Measurements from ENCODE around the gene NOP9. TPM values are rescaled to one million over a fixed set of nuclear protein-coding genes. Genes with fewer than 3 reads are reported as not detected.

NOP9 gene
- total and polyA plus RNA-seq, 5 experiments from 2014 or later = 1.3 to 25.8 (median 2.2) TPM

GRCh38 chr14:24337144-24337823, 37.6 kb downstream of the NOP9 start:
- Mint-ChIP-seq H3K36me3 (peaks cover 0 to 31% (median 7%) of the 10 kb centered on the region in 3 donors), H3K4me1 (peaks cover 13 to 55% (median 47%) of the 10 kb centered on the region in 4 donors), H3K27me3 (peaks cover 8 to 23% (median 15%) of the 10 kb centered on the region in 5 donors), H3K4me3 (peak overlapping the region in 3 of 10 donors; percentile 24 to 98 (median 88)), H3K9me3 (no peaks in the 10 kb centered on the region), H3K27ac (peak overlapping the region in 2 of 10 donors; percentile 10 to 48)
- ATAC-seq = no peak
- no peak for DNase-seq
- POLR2A ChIA-PET = interaction anchor here (7.0 kb wide), 1 partner anchor 94 kb away, joined by 53 read pairs; the partner anchor contains the start of genes CBLN3 and KHNYN

- H3K9me3 Mint-ChIP-seq = no peaks in the 10 kb centered on the region
These were observed 38.1 kb downstream of the NOP9 start for GRCh38 chr14:24337824-24338175.

GRCh38 chr14:24338843-24339242, 39.2 kb downstream of the NOP9 start:
- Mint-ChIP-seq H3K36me3 (peaks cover 0 to 31% (median 7%) of the 10 kb centered on the region in 3 donors), H3K27ac (peak overlapping the region in 4 of 10 donors; percentile 48 to 98 (median 71)), H3K27me3 (peaks cover 6 to 14% (median 11%) of the 10 kb centered on the region in 5 donors), H3K9me3 (no peaks in the 10 kb centered on the region), H3K4me3 (peak overlapping the region; percentile 88 to 98 (median 96)), H3K4me1 (peaks cover 12 to 44% (median 36%) of the 10 kb centered on the region in 4 donors)
- POLR2A ChIA-PET = interaction anchor here (0.6 to 7.0 kb wide), 7 partner anchors 25 to 103 kb away, joined by 3 to 53 read pairs (median 4); partner anchors contain the start of genes CBLN3, KHNYN, LTB4R and SDR39U1
- no peak for DNase-seq
- ATAC-seq = no peak

More at GRCh38 chr14:24337824-24338175, 38.1 kb downstream of the NOP9 start:
- ATAC-seq (no peak), DNase-seq (no peak)
- Mint-ChIP-seq H3K27ac (peak overlapping the region in 4 of 10 donors; percentile 2 to 79 (median 44)), H3K4me1 (peaks cover 12 to 51% (median 43%) of the 10 kb centered on the region in 4 donors), H3K36me3 (peaks cover 0 to 31% (median 7%) of the 10 kb centered on the region in 3 donors), H3K27me3 (peaks cover 6 to 22% (median 12%) of the 10 kb centered on the region in 5 donors), H3K4me3 (peak overlapping the region in 7 of 10 donors; percentile 24 to 98 (median 88))
- POLR2A ChIA-PET = interaction anchor here (7.0 kb wide), 1 partner anchor 93 kb away, joined by 53 read pairs; the partner anchor contains the start of genes CBLN3 and KHNYN

- Mint-ChIP-seq H3K27me3 (peaks cover 5 to 14% (median 12%) of the 10 kb centered on the region in 5 donors), H3K9me3 (no peaks in the 10 kb centered on the region)
These were observed 39.9 kb downstream of the NOP9 start, which contains the start of gene RIPK3 for GRCh38 chr14:24339284-24340151. Gene RIPK3 (minus strand): TSS chr14:24339991. CDS start chr14:24339826, 165 bp downstream.

GRCh38 chr14:24340606-24341005, 41.0 kb downstream of the NOP9 start:
- H3K4me1 Mint-ChIP-seq = peaks cover 9 to 29% (median 25%) of the 10 kb centered on the region in 4 donors
- peak overlapping the region in 2 of 10 donors; percentile 59 to 93 for H3K27ac Mint-ChIP-seq
- H3K9me3 Mint-ChIP-seq = no peaks in the 10 kb centered on the region
- H3K27me3 Mint-ChIP-seq = peaks cover 2 to 18% (median 11%) of the 10 kb centered on the region in 5 donors
- peaks cover 0 to 29% (median 7%) of the 10 kb centered on the region in 3 donors for H3K36me3 Mint-ChIP-seq
- ATAC-seq (no peak), DNase-seq (no peak)
- POLR2A ChIA-PET = interaction anchor here (0.7 to 7.0 kb wide), 4 partner anchors 29 to 99 kb away, joined by 3 to 53 read pairs (median 4); partner anchors contain the start of genes CBLN3, KHNYN, LTB4R and RABGGTA
- peak overlapping the region in 4 of 10 donors; percentile 88 to 98 (median 96) for H3K4me3 Mint-ChIP-seq

More at GRCh38 chr14:24339284-24340151, 39.9 kb downstream of the NOP9 start, which contains the start of gene RIPK3:
- Mint-ChIP-seq H3K27ac (peak within 1 kb of the TSS; percentile 70 to 98 (median 95)), H3K4me1 (peaks cover 12 to 38% (median 32%) of the 10 kb centered on the region in 4 donors), H3K4me3 (peak within 1 kb of the TSS; percentile 88 to 98 (median 96)), H3K36me3 (peaks cover 0 to 31% (median 7%) of the 10 kb centered on the region in 3 donors)
- DNase-seq = peak; percentile 46 to 82 (median 62)
- ATAC-seq = peak; percentile 94 to 95
- POLR2A ChIA-PET = interaction anchor here (0.6 to 7.0 kb wide), 10 partner anchors 26 to 103 kb away, joined by 3 to 53 read pairs (median 4); partner anchors contain the start of genes CBLN3, KHNYN, LTB4R and RABGGTA

GRCh38 chr14:24342889-24343288, 43.2 kb downstream of the NOP9 start:
- POLR2A ChIA-PET = interaction anchor here (7.0 kb wide), 1 partner anchor 88 kb away, joined by 53 read pairs; the partner anchor contains the start of genes CBLN3 and KHNYN
- H3K27ac Mint-ChIP-seq = no peak overlapping the region
- H3K9me3 Mint-ChIP-seq = no peaks in the 10 kb centered on the region
- peaks cover 5 to 29% (median 13%) of the 10 kb centered on the region in 5 donors for H3K27me3 Mint-ChIP-seq
- peaks cover 8 to 20% (median 18%) of the 10 kb centered on the region in 4 donors for H3K4me1 Mint-ChIP-seq
- H3K36me3 Mint-ChIP-seq = peaks cover 0 to 8% (median 0%) of the 10 kb centered on the region in 3 donors
- no peak overlapping the region for H3K4me3 Mint-ChIP-seq
- DNase-seq = no peak
- ATAC-seq = no peak

GRCh38 chr14:24343795-24344660, 44.4 kb downstream of the NOP9 start:
- H3K4me3 Mint-ChIP-seq = peak overlapping the region in 1 of 10 donors; percentile 34
- peaks cover 5 to 10% (median 9%) of the 10 kb centered on the region in 4 donors for H3K4me1 Mint-ChIP-seq
- POLR2A ChIA-PET = interaction anchor here (2.3 kb wide), 1 partner anchor 86 kb away, joined by 7 read pairs; the partner anchor contains the start of genes CBLN3 and KHNYN
- H3K27me3 Mint-ChIP-seq = peaks cover 8 to 30% (median 19%) of the 10 kb centered on the region in 5 donors
- no peaks in the 10 kb centered on the region for H3K9me3 Mint-ChIP-seq
- no peak for ATAC-seq
- DNase-seq = no peak
- H3K36me3 Mint-ChIP-seq = no peaks in the 10 kb centered on the region
- no peak overlapping the region for H3K27ac Mint-ChIP-seq

- POLR2A ChIA-PET = interaction anchor here (0.6 to 1.1 kb wide), 2 partner anchors 16 to 911 kb away, joined by 3 to 4 read pairs; no protein-coding TSS in a partner anchor
- Mint-ChIP-seq H3K27ac (peak overlapping the region in 1 of 10 donors; percentile 34), H3K36me3 (no peaks in the 10 kb centered on the region), H3K27me3 (peaks cover 27 to 58% (median 43%) of the 10 kb centered on the region in 5 donors), H3K9me3 (no peaks in the 10 kb centered on the region), H3K4me3 (no peak overlapping the region), H3K4me1 (no peaks in the 10 kb centered on the region)
- ATAC-seq = no peak
- DNase-seq = no peak
These were observed 47.5 kb downstream of the NOP9 start for GRCh38 chr14:24347134-24347533.

GRCh38 chr14:24348186-24348585, 48.5 kb downstream of the NOP9 start:
- Mint-ChIP-seq H3K27ac (no peak overlapping the region), H3K36me3 (no peaks in the 10 kb centered on the region), H3K9me3 (no peaks in the 10 kb centered on the region), H3K27me3 (peaks cover 32 to 65% (median 54%) of the 10 kb centered on the region in 5 donors), H3K4me3 (no peak overlapping the region), H3K4me1 (no peaks in the 10 kb centered on the region)
- DNase-seq = no peak
- no peak for ATAC-seq
- POLR2A ChIA-PET = no interaction called here

- no peak overlapping the region for H3K4me3 Mint-ChIP-seq
- peaks cover 32 to 64% (median 56%) of the 10 kb centered on the region in 5 donors for H3K27me3 Mint-ChIP-seq
- no peak overlapping the region for H3K27ac Mint-ChIP-seq
- no peak for ATAC-seq
- H3K4me1 Mint-ChIP-seq = no peaks in the 10 kb centered on the region
- H3K9me3 Mint-ChIP-seq = no peaks in the 10 kb centered on the region
- no peaks in the 10 kb centered on the region for H3K36me3 Mint-ChIP-seq
- no peak for DNase-seq
- POLR2A ChIA-PET = interaction anchor here (0.6 kb wide), 1 partner anchor 315 kb away, joined by 3 read pairs; no protein-coding TSS in a partner anchor
These were observed 50.1 kb downstream of the NOP9 start for GRCh38 chr14:24349742-24350141.

GRCh38 chr14:24351517-24351916, 51.9 kb downstream of the NOP9 start:
- Mint-ChIP-seq H3K4me1 (no peaks in the 10 kb centered on the region), H3K4me3 (no peak overlapping the region), H3K27ac (no peak overlapping the region), H3K9me3 (no peaks in the 10 kb centered on the region), H3K36me3 (no peaks in the 10 kb centered on the region), H3K27me3 (peaks cover 27 to 57% (median 47%) of the 10 kb centered on the region in 5 donors)
- POLR2A ChIA-PET = no interaction called here
- DNase-seq (no peak), ATAC-seq (no peak)

All from naive thymus-derived CD8-positive, alpha-beta T cell (primary cell).